Muscle layer of colon (tissue), 2 donors: Measurements from ENCODE around the gene HRC.
"Not testable (repeated sequence)": the region's sequence is repeated elsewhere in the genome, so short reads cannot be mapped to it uniquely, and the experiment has no call there.

Source experiments
- H3K27ac ChIP-seq: one replicate; pipeline ENCODE4 v1.7.0; 2013; ENCODE audit warnings: low read depth, mild to moderate bottlenecking, low read length, moderate library complexity
- H3K27me3 ChIP-seq, 2 donors: one replicate each; pipeline ENCODE4 v1.7.0; 2013; ENCODE audit warnings: low read length in 2 of 2, mild to moderate bottlenecking in 2 of 2; ENCODE audit not compliant: insufficient read depth in 2 of 2, control insufficient read depth in 1 of 2
- H3K36me3 ChIP-seq: one replicate; pipeline ENCODE4 v1.7.0; 2013; ENCODE audit warnings: mild to moderate bottlenecking, low read length; ENCODE audit not compliant: insufficient read depth
- H3K4me1 ChIP-seq: one replicate; pipeline ENCODE4 v1.7.0; 2013; ENCODE audit warnings: mild to moderate bottlenecking, low read length; ENCODE audit not compliant: insufficient read depth
- H3K4me3 ChIP-seq, 2 donors: one replicate each; pipeline ENCODE4 v1.7.0; 2013; ENCODE audit warnings: low read length in 2 of 2, low read depth in 1 of 2, mild to moderate bottlenecking in 1 of 2, moderate library complexity in 1 of 2
- H3K9ac ChIP-seq: one replicate; pipeline ENCODE4 v1.7.0; 2013; ENCODE audit warnings: low read length
- H3K9me3 ChIP-seq: one replicate; pipeline ENCODE4 v1.7.0; 2013; ENCODE audit warnings: mild to moderate bottlenecking, low read length
- donor health status: abdominal sarcoma.
- donor health status: Adenocarcinoma of cecum.

HRC gene

GRCh38 chr19:49146408-49146770 is 8.8 kb downstream of the HRC start:
- not testable (repeated sequence) for H3K9me3 ChIP-seq, H3K9ac ChIP-seq, H3K27ac ChIP-seq, H3K36me3 ChIP-seq, H3K4me3 ChIP-seq, H3K27me3 ChIP-seq
- peaks cover 22% of the 10 kb centered on the region for H3K4me1 ChIP-seq

GRCh38 chr19:49145573-49146407 is 9.4 kb downstream of the HRC start:
- H3K4me3 ChIP-seq: peak overlapping the region; percentile 3 to 15
- no peaks in the 10 kb centered on the region for H3K9me3 ChIP-seq
- no peak overlapping the region for H3K27ac ChIP-seq
- H3K36me3 ChIP-seq: no peaks in the 10 kb centered on the region
- H3K9ac ChIP-seq: no peak overlapping the region
- peaks cover 18% of the 10 kb centered on the region for H3K4me1 ChIP-seq
- peaks cover 3 to 5% of the 10 kb centered on the region in 2 donors for H3K27me3 ChIP-seq

- peaks cover 10% of the 10 kb centered on the region for H3K4me1 ChIP-seq
- no peak overlapping the region for H3K9ac ChIP-seq
- H3K36me3 ChIP-seq: no peaks in the 10 kb centered on the region
- no peaks in the 10 kb centered on the region for H3K27me3 ChIP-seq
- H3K4me3 ChIP-seq: peak overlapping the region; percentile 52 to 66
- H3K9me3 ChIP-seq: no peaks in the 10 kb centered on the region
- no peak overlapping the region for H3K27ac ChIP-seq
These were observed 12.3 kb downstream of the HRC start for GRCh38 chr19:49142866-49143335.

- no peaks in the 10 kb centered on the region for H3K36me3 ChIP-seq
- H3K4me1 ChIP-seq: peaks cover 10% of the 10 kb centered on the region
- no peak overlapping the region for H3K4me3 ChIP-seq
- H3K9me3 ChIP-seq: no peaks in the 10 kb centered on the region
- H3K9ac ChIP-seq: no peak overlapping the region
- H3K27me3 ChIP-seq: no peaks in the 10 kb centered on the region
- no peak overlapping the region for H3K27ac ChIP-seq
These were observed 13.8 kb downstream of the HRC start for GRCh38 chr19:49141352-49141751.

GRCh38 chr19:49140951-49141350 is 14.2 kb downstream of the HRC start:
- H3K9ac ChIP-seq: no peak overlapping the region
- peaks cover 6% of the 10 kb centered on the region for H3K4me1 ChIP-seq
- no peak overlapping the region for H3K27ac ChIP-seq
- no peaks in the 10 kb centered on the region for H3K9me3 ChIP-seq
- H3K27me3 ChIP-seq: no peaks in the 10 kb centered on the region
- no peaks in the 10 kb centered on the region for H3K36me3 ChIP-seq
- H3K4me3 ChIP-seq: no peak overlapping the region

GRCh38 chr19:49136771-49137171 is 18.4 kb downstream of the HRC start:
- Histone ChIP-seq H3K9ac (no peak overlapping the region), H3K4me3 (no peak overlapping the region), H3K4me1 (no peaks in the 10 kb centered on the region), H3K27ac (no peak overlapping the region), H3K36me3 (no peaks in the 10 kb centered on the region), H3K27me3 (peaks cover 9 to 18% of the 10 kb centered on the region in 2 donors), H3K9me3 (no peaks in the 10 kb centered on the region)

- H3K27ac ChIP-seq: no peak overlapping the region
- H3K4me3 ChIP-seq: no peak overlapping the region
- no peaks in the 10 kb centered on the region for H3K4me1 ChIP-seq
- H3K9ac ChIP-seq: no peak overlapping the region
- H3K27me3 ChIP-seq: peaks cover 9 to 18% of the 10 kb centered on the region in 2 donors
- no peaks in the 10 kb centered on the region for H3K36me3 ChIP-seq
- H3K9me3 ChIP-seq: no peaks in the 10 kb centered on the region
These were observed 19.5 kb downstream of the HRC start for GRCh38 chr19:49135686-49136085.

- H3K4me1 ChIP-seq: no peaks in the 10 kb centered on the region
- no peak overlapping the region for H3K9ac ChIP-seq
- H3K27me3 ChIP-seq: peaks cover 9 to 18% of the 10 kb centered on the region in 2 donors
- H3K36me3 ChIP-seq: no peaks in the 10 kb centered on the region
- H3K4me3 ChIP-seq: peak overlapping the region in 1 of 2 donors; percentile 4
- no peaks in the 10 kb centered on the region for H3K9me3 ChIP-seq
- no peak overlapping the region for H3K27ac ChIP-seq
These were observed 21.4 kb downstream of the HRC start for GRCh38 chr19:49133621-49134454.

- no peak overlapping the region for H3K27ac ChIP-seq
- no peak overlapping the region for H3K4me3 ChIP-seq
These were observed 22.1 kb downstream of the HRC start for GRCh38 chr19:49132974-49133609.

GRCh38 chr19:49130325-49130724 is 24.9 kb downstream of the HRC start:
- Histone ChIP-seq H3K9ac (no peak overlapping the region), H3K27me3 (peaks cover 9 to 18% of the 10 kb centered on the region in 2 donors), H3K27ac (no peak overlapping the region), H3K36me3 (no peaks in the 10 kb centered on the region), H3K4me3 (no peak overlapping the region), H3K9me3 (no peaks in the 10 kb centered on the region), H3K4me1 (peaks cover 11% of the 10 kb centered on the region)

More at GRCh38 chr19:49132974-49133609, 22.1 kb downstream of the HRC start:
- no peaks in the 10 kb centered on the region for H3K9me3 ChIP-seq
- no peak overlapping the region for H3K9ac ChIP-seq
- peaks cover 9 to 18% of the 10 kb centered on the region in 2 donors for H3K27me3 ChIP-seq
- H3K36me3 ChIP-seq: no peaks in the 10 kb centered on the region
- H3K4me1 ChIP-seq: peaks cover 6% of the 10 kb centered on the region

- peaks cover 11% of the 10 kb centered on the region for H3K4me1 ChIP-seq
- no peaks in the 10 kb centered on the region for H3K36me3 ChIP-seq
- no peak overlapping the region for H3K27ac ChIP-seq
- H3K4me3 ChIP-seq: no peak overlapping the region
- H3K9ac ChIP-seq: no peak overlapping the region
- H3K9me3 ChIP-seq: no peaks in the 10 kb centered on the region
- H3K27me3 ChIP-seq: peaks cover 4 to 10% of the 10 kb centered on the region in 2 donors
These were observed 26.0 kb downstream of the HRC start for GRCh38 chr19:49129238-49129583.
